Measurements from ENCODE around the gene ALDH1L2.

The ALDH1L2 gene

GRCh38 chr12:105024928-105025327 is 59.3 kb downstream of the ALDH1L2 start:
- H3K36me3 ChIP-seq (ENCODE audit: control insufficient read depth, insufficient read depth, low read length): no peaks in the 10 kb centered on the region
- no peaks in the 10 kb centered on the region for H3K9me3 ChIP-seq (ENCODE audit: control insufficient read depth, low read length)

DNA sequence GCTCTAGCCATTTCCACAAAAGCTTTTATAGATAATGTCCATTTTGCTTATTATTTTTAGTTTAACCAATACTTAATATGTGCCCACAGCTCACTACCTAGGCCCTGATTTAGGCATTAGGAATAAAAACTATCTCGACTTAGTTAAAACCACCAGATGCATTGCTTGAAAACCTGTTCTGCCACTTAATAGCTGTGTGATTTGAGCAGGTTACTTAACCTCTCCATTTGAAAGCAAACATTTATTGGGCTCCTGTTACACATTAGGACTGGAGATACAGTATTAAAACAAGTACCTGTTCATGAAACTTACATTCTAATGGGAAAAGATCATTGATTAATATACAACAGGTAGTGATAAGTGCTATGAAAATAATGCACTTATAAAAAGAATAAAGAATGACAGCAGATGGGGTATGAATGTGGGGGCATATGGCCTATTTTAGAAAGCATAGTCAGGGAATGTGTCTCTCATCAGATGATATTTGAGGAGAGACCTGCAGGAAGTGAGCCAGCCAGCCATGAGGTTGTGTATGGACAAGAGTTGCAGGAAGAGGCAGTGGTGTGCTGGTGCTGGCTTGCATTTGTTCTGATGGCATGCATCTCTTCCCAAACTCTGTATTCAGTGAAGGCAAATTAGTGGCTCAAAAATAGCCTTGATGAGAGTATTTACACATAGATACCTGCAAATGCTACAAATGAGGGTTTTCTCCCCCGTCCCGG is 63.9 kb downstream of the ALDH1L2 start:
- Histone ChIP-seq H3K4me3 (ENCODE audit: low read length) (no peak overlapping the region), H3K9ac (ENCODE audit: low read length) (no peak overlapping the region), H3K36me3 (ENCODE audit: control insufficient read depth, insufficient read depth, low read length) (no peaks in the 10 kb centered on the region), H3K27me3 (ENCODE audit: control insufficient read depth, insufficient read depth, low read length) (no peaks in the 10 kb centered on the region), H3K4me1 (ENCODE audit: control insufficient read depth, insufficient read depth, low read length) (no peaks in the 10 kb centered on the region), H3K9me3 (ENCODE audit: control insufficient read depth, low read length) (no peaks in the 10 kb centered on the region)

More at GRCh38 chr12:105024928-105025327, 59.3 kb downstream of the ALDH1L2 start:
- no peak overlapping the region for H3K9ac ChIP-seq (ENCODE audit: low read length)
- no peak overlapping the region for H3K4me3 ChIP-seq (ENCODE audit: low read length)
- no peaks in the 10 kb centered on the region for H3K27me3 ChIP-seq (ENCODE audit: control insufficient read depth, insufficient read depth, low read length)
- no peaks in the 10 kb centered on the region for H3K4me1 ChIP-seq (ENCODE audit: control insufficient read depth, insufficient read depth, low read length)

DNA sequence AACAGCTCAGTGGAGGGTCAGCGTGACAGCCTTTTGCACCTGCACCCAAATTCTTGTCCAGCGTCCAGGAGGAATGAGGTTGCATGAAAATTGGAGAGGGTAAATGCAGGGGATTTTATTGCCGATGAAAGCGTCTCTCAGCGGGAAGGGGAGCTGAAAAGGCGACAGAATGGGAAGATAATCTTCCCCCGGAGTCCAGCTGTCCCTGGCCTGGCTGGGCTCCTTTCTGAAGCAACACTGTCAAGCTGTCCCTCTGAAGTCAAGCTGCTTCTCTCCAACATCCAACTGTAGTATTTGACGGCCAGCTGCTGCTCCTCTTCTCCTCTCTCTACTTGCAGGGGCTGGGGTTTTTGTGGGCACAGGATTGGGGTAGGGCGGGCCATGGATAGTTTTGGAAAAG is 65.5 kb downstream of the ALDH1L2 start:
- no peaks in the 10 kb centered on the region for H3K9me3 ChIP-seq (ENCODE audit: control insufficient read depth, low read length)
- no peaks in the 10 kb centered on the region for H3K4me1 ChIP-seq (ENCODE audit: control insufficient read depth, insufficient read depth, low read length)

DNA sequence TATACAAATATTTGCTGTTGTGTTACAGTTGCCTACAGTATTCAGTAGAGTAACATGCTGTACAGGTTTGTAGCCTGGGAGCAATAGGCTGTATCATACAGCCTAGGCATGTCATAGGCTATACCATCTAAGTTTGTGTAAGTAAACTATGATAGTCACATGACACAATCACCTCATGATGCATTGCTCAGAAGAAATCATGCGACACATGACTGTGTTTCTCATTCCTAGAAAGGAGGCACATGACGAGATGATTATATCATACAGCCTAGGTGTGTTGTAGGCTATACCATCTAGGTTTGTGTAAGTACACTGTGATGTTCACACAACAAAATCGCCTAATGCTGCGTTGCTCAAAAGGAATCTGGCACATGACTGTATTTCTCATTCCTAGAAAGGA is 66.2 kb downstream of the ALDH1L2 start:
- Histone ChIP-seq H3K9ac (ENCODE audit: low read length) (no peak overlapping the region), H3K27me3 (ENCODE audit: control insufficient read depth, insufficient read depth, low read length) (no peaks in the 10 kb centered on the region), H3K4me3 (ENCODE audit: low read length) (no peak overlapping the region), H3K36me3 (ENCODE audit: control insufficient read depth, insufficient read depth, low read length) (no peaks in the 10 kb centered on the region), H3K4me1 (ENCODE audit: control insufficient read depth, insufficient read depth, low read length) (no peaks in the 10 kb centered on the region), H3K9me3 (ENCODE audit: control insufficient read depth, low read length) (no peaks in the 10 kb centered on the region)

More for the DNA sequence above, 65.5 kb downstream of the ALDH1L2 start:
- H3K9ac ChIP-seq (ENCODE audit: low read length): no peak overlapping the region
- no peaks in the 10 kb centered on the region for H3K36me3 ChIP-seq (ENCODE audit: control insufficient read depth, insufficient read depth, low read length)
- H3K27me3 ChIP-seq (ENCODE audit: control insufficient read depth, insufficient read depth, low read length): no peaks in the 10 kb centered on the region
- H3K4me3 ChIP-seq (ENCODE audit: low read length): no peak overlapping the region

- H3K4me1 ChIP-seq (ENCODE audit: control insufficient read depth, insufficient read depth, low read length): no peaks in the 10 kb centered on the region
- no peak overlapping the region for H3K9ac ChIP-seq (ENCODE audit: low read length)
- no peak overlapping the region for H3K4me3 ChIP-seq (ENCODE audit: low read length)
- no peaks in the 10 kb centered on the region for H3K27me3 ChIP-seq (ENCODE audit: control insufficient read depth, insufficient read depth, low read length)
- no peaks in the 10 kb centered on the region for H3K36me3 ChIP-seq (ENCODE audit: control insufficient read depth, insufficient read depth, low read length)
- H3K9me3 ChIP-seq (ENCODE audit: control insufficient read depth, low read length): no peaks in the 10 kb centered on the region
Measured at GRCh38 chr12:105015543-105015942, 68.7 kb downstream of the ALDH1L2 start.

GRCh38 chr12:105014603-105015002 is 69.7 kb downstream of the ALDH1L2 start:
- Histone ChIP-seq H3K4me1 (ENCODE audit: control insufficient read depth, insufficient read depth, low read length) (no peaks in the 10 kb centered on the region), H3K4me3 (ENCODE audit: low read length) (no peak overlapping the region), H3K36me3 (ENCODE audit: control insufficient read depth, insufficient read depth, low read length) (no peaks in the 10 kb centered on the region), H3K9ac (ENCODE audit: low read length) (no peak overlapping the region), H3K9me3 (ENCODE audit: control insufficient read depth, low read length) (no peaks in the 10 kb centered on the region), H3K27me3 (ENCODE audit: control insufficient read depth, insufficient read depth, low read length) (no peaks in the 10 kb centered on the region)

GRCh38 chr12:105013892-105014291 is 70.4 kb downstream of the ALDH1L2 start:
- no peaks in the 10 kb centered on the region for H3K27me3 ChIP-seq (ENCODE audit: control insufficient read depth, insufficient read depth, low read length)
- no peaks in the 10 kb centered on the region for H3K9me3 ChIP-seq (ENCODE audit: control insufficient read depth, low read length)
- no peaks in the 10 kb centered on the region for H3K4me1 ChIP-seq (ENCODE audit: control insufficient read depth, insufficient read depth, low read length)
- H3K4me3 ChIP-seq (ENCODE audit: low read length): no peak overlapping the region
- no peak overlapping the region for H3K9ac ChIP-seq (ENCODE audit: low read length)
- H3K36me3 ChIP-seq (ENCODE audit: control insufficient read depth, insufficient read depth, low read length): no peaks in the 10 kb centered on the region

DNA sequence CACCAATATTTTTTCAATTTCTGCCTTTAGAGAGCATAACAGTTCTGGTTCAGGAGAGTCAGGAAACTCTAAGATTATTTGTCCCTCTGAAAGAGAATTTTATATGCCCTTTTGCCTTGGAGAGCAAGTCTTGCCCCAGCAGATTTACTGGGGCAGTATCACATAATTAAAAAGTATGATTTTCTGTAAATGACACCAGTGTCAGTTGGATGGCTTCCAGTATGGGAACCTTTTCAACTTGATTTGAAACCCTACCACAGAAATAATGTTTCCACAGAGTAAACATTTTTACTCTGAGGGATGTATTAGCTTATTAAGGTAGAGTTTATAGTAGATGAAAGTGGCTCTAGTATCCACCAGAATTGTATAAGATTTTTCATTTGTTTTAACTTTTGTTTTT is 82.8 kb downstream of the ALDH1L2 start:
- H3K9ac ChIP-seq (ENCODE audit: low read length): no peak overlapping the region
- H3K4me1 ChIP-seq (ENCODE audit: control insufficient read depth, insufficient read depth, low read length): peaks cover 11% of the 10 kb centered on the region
- H3K9me3 ChIP-seq (ENCODE audit: control insufficient read depth, low read length): no peaks in the 10 kb centered on the region
- H3K27me3 ChIP-seq (ENCODE audit: control insufficient read depth, insufficient read depth, low read length): no peaks in the 10 kb centered on the region
- H3K36me3 ChIP-seq (ENCODE audit: control insufficient read depth, insufficient read depth, low read length): no peaks in the 10 kb centered on the region
- no peak overlapping the region for H3K4me3 ChIP-seq (ENCODE audit: low read length)

DNA sequence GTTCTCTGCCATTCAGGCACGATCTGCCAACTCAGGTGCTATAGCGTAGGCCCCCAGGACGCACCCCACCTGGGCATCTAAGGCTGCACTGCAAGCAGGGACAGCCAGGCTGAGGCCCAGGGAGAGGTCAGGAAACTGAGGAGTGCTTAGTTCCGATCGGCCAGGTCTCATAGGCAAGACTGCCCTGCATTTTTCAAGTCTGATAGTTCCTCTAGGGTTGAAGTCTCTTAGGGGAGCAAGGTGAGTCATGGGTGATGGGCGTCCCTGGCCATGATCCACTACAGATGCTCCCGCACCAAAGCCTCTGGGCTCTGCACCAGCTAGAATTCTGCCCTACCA is 84.9 kb downstream of the ALDH1L2 start:
- Histone ChIP-seq H3K36me3 (ENCODE audit: control insufficient read depth, insufficient read depth, low read length) (no peaks in the 10 kb centered on the region), H3K4me1 (ENCODE audit: control insufficient read depth, insufficient read depth, low read length) (peaks cover 11% of the 10 kb centered on the region), H3K9me3 (ENCODE audit: control insufficient read depth, low read length) (no peaks in the 10 kb centered on the region), H3K27me3 (ENCODE audit: control insufficient read depth, insufficient read depth, low read length) (no peaks in the 10 kb centered on the region), H3K4me3 (ENCODE audit: low read length) (no peak overlapping the region), H3K9ac (ENCODE audit: low read length) (no peak overlapping the region)

- H3K27me3 ChIP-seq (ENCODE audit: control insufficient read depth, insufficient read depth, low read length): no peaks in the 10 kb centered on the region
- H3K4me3 ChIP-seq (ENCODE audit: low read length): no peak overlapping the region
- H3K9me3 ChIP-seq (ENCODE audit: control insufficient read depth, low read length): no peaks in the 10 kb centered on the region
- H3K36me3 ChIP-seq (ENCODE audit: control insufficient read depth, insufficient read depth, low read length): no peaks in the 10 kb centered on the region
- H3K4me1 ChIP-seq (ENCODE audit: control insufficient read depth, insufficient read depth, low read length): peaks cover 11% of the 10 kb centered on the region
- H3K9ac ChIP-seq (ENCODE audit: low read length): no peak overlapping the region
Measured at GRCh38 chr12:104998423-104999346, 85.6 kb downstream of the ALDH1L2 start.

- Histone ChIP-seq H3K4me3 (ENCODE audit: low read length) (no peak overlapping the region), H3K9me3 (ENCODE audit: control insufficient read depth, low read length) (no peaks in the 10 kb centered on the region), H3K9ac (ENCODE audit: low read length) (no peak overlapping the region), H3K27me3 (ENCODE audit: control insufficient read depth, insufficient read depth, low read length) (no peaks in the 10 kb centered on the region), H3K36me3 (ENCODE audit: control insufficient read depth, insufficient read depth, low read length) (no peaks in the 10 kb centered on the region), H3K4me1 (ENCODE audit: control insufficient read depth, insufficient read depth, low read length) (peaks cover 11% of the 10 kb centered on the region)
Measured at GRCh38 chr12:104997541-104997940, 86.7 kb downstream of the ALDH1L2 start.

GRCh38 chr12:104994336-104994735 is 89.9 kb downstream of the ALDH1L2 start:
- Histone ChIP-seq H3K36me3 (ENCODE audit: control insufficient read depth, insufficient read depth, low read length) (peaks cover 4% of the 10 kb centered on the region), H3K9me3 (ENCODE audit: control insufficient read depth, low read length) (no peaks in the 10 kb centered on the region), H3K9ac (ENCODE audit: low read length) (no peak overlapping the region), H3K4me3 (ENCODE audit: low read length) (no peak overlapping the region), H3K27me3 (ENCODE audit: control insufficient read depth, insufficient read depth, low read length) (no peaks in the 10 kb centered on the region), H3K4me1 (ENCODE audit: control insufficient read depth, insufficient read depth, low read length) (peaks cover 11% of the 10 kb centered on the region)
